ENCODE data around the gene GSTO2.

The GSTO2 gene

DNA sequence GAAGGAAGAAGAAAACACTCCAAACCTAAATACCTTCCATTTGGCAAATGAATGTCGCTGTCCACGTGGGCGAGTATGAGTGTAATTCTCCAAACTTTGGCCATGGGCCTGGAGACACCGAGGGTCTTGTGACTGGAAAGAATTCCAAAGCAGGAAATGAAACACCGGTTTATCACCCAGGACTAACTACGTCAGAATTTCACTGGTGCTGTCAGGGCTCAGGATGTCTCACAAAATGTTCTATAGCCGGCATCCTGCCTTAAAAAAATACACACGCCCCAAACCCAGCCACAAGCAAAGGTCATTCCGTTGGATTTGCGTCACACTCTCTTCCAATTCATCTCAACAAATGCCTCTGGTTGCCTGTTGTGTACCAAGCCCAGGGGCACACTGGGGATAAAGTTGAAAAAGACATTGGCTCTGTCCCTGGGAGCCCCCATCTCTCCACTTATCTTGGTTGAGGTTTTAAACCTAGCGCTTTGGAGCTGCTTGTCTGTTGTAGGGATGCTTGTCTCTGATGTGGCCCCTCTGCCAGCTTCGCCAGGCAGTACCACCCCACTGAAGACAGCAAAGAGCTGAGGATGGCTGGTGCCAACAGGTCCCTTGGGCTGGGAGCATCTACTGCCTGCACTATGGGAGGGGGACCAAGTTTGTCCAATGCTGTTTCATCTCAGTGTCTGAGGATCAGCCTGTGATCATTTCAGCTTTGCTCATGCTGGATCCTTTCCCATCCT, 31.2 kb downstream of the GSTO2 start:
- H3K27me3 ChIP-seq (ENCODE audit: insufficient read depth, low read length) = no peaks in the 10 kb centered on the region
- no peak overlapping the region for H3K9ac ChIP-seq (ENCODE audit: low read depth, low read length)
- no peaks in the 10 kb centered on the region for H3K36me3 ChIP-seq (ENCODE audit: insufficient read depth, low read length)
- peaks cover 14% of the 10 kb centered on the region; the same call in 1 of the 2 replicates for H3K9me3 ChIP-seq (ENCODE audit: insufficient read depth, low read depth, low read length)
- WGBS = 94% methylated on average over 12 of the region's 12 CpGs
- no peak overlapping the region for H3K27ac ChIP-seq (ENCODE audit: low read depth, low read length)
- no peak overlapping the region for H3K4me3 ChIP-seq (ENCODE audit: low read length)
- H3K4me1 ChIP-seq (ENCODE audit: insufficient read depth, low read length) = peaks cover 2% of the 10 kb centered on the region; the same call in 1 of the 2 replicates

DNA sequence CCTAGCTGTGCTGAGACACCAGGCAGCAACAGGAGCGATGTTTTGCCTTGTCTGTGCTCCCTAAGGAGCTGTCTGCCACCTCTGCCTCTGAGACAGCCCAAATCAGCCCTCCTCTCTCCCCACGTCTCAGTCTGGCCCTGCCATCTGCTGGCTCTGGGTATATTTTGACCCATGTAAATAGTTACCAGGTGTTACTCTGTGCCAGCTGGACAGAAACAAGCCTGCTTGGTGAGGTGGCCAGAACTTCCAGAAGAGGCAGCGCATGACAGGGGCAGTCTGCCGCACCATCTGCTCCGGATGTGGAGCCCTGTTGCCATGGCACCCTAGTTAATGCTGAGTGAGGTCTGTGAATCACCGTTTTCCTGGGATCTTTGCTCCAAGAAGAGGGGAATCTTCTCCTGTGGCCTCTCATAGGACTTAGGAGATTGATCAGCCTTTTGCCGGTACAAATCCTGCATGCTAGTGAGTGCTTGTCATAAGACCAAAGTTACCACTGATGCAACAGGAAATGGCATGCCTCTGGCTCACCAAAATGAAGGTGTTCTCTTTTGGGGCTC, 31.8 kb downstream of the GSTO2 start:
- H3K4me1 ChIP-seq (ENCODE audit: insufficient read depth, low read length) = peaks cover 2% of the 10 kb centered on the region; the same call in 1 of the 2 replicates
- H3K36me3 ChIP-seq (ENCODE audit: insufficient read depth, low read length) = no peaks in the 10 kb centered on the region
- WGBS = 68% methylated on average over 7 of the region's 7 CpGs
- no peak overlapping the region for H3K9ac ChIP-seq (ENCODE audit: low read depth, low read length)
- no peak overlapping the region for H3K4me3 ChIP-seq (ENCODE audit: low read length)
- no peaks in the 10 kb centered on the region for H3K27me3 ChIP-seq (ENCODE audit: insufficient read depth, low read length)
- peaks cover 14% of the 10 kb centered on the region; the same call in 1 of the 2 replicates for H3K9me3 ChIP-seq (ENCODE audit: insufficient read depth, low read depth, low read length)
- no peak overlapping the region for H3K27ac ChIP-seq (ENCODE audit: low read depth, low read length)

DNA sequence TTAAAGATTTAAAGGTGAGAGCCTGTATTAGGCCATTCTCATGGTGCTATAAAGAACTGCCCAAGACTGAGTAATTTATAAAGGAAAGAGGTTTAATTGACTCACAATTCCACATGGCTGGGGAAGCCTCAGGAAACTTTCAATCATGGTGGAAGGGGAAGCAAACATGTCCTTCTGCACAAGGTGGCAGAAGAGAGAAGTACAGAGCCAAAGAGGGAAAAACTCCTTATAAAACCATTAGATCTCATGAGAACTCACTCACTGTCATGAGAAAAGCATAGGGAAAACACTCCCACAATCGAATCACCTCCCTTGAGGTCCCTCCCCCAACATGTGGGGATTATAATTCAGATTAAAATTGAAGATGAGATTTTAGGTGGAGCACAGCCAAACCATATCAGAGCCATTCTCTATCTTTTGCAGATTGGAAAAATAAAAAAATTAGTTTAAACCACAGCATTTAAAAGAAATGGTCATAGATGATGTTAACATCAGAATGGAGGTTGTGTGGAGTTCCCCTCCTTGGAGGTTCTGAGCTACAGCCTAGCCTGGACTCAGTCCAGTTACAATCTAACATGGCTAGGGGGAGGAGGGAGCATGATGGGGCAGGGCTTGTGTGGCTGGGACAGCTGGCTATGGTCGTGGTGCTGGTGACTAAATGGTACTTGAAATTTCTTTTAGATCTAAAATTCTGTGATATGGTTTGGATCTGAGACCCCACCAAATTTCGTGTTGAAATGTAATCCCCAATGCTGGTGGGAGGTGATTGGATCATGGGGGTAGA, 33.1 kb downstream of the GSTO2 start:
- Histone ChIP-seq H3K9me3 (ENCODE audit: insufficient read depth, low read depth, low read length) (peaks cover 14% of the 10 kb centered on the region; the same call in 1 of the 2 replicates), H3K27ac (ENCODE audit: low read depth, low read length) (no peak overlapping the region), H3K36me3 (ENCODE audit: insufficient read depth, low read length) (no peaks in the 10 kb centered on the region)

DNA sequence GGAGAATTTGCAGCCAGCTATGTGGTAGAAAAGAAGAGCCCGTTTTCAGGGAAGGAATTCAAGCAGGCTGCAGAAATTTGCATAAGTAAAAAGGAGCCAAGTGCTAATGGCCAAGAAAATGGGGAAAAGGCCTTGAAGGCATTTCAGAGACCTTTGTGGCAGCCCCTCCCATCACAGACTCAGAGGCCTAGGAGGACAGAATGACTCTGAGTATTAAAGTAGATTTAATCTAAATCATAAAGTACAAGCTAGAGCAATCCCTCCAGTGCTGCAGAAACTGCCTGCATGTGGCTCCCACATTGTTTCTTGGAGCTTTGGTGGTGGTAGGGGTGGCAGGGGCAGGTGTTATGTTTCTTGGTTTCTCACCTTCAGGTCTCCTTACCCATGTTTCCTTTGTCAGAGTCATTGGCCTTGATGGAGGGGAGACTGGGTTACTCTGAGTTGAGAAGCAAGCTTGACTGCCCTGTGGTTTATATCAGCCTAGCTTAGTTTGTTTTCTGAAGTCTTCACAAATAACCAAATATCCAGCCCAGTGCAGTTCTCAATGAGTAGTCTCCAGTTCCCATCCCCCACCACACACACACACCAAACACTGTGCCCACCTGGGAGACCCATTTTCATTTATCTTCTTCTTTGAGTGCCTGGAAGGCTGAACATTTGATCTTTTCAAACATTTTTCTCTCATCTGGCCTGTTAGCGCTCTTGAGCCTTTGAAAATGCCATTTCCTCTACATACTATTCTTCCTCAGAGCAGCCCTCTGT, 34.8 kb downstream of the GSTO2 start:
- Histone ChIP-seq H3K9ac (ENCODE audit: low read depth, low read length) (no peak overlapping the region), H3K27me3 (ENCODE audit: insufficient read depth, low read length) (no peaks in the 10 kb centered on the region), H3K4me1 (ENCODE audit: insufficient read depth, low read length) (no peaks in the 10 kb centered on the region; the same call in 1 of the 2 replicates), H3K9me3 (ENCODE audit: insufficient read depth, low read depth, low read length) (peaks cover 14% of the 10 kb centered on the region; the same call in 1 of the 2 replicates), H3K36me3 (ENCODE audit: insufficient read depth, low read length) (no peaks in the 10 kb centered on the region), H3K27ac (ENCODE audit: low read depth, low read length) (no peak overlapping the region), H3K4me3 (ENCODE audit: low read length) (no peak overlapping the region)
- 48% methylated on average over 2 of the region's 2 CpGs for WGBS

More for the DNA sequence above, 33.1 kb downstream of the GSTO2 start:
- WGBS = 88% methylated on average over 2 of the region's 3 CpGs
- no peak overlapping the region for H3K9ac ChIP-seq (ENCODE audit: low read depth, low read length)
- H3K4me1 ChIP-seq (ENCODE audit: insufficient read depth, low read length) = peaks cover 2% of the 10 kb centered on the region; the same call in 1 of the 2 replicates
- no peak overlapping the region for H3K4me3 ChIP-seq (ENCODE audit: low read length)
- no peaks in the 10 kb centered on the region for H3K27me3 ChIP-seq (ENCODE audit: insufficient read depth, low read length)

DNA sequence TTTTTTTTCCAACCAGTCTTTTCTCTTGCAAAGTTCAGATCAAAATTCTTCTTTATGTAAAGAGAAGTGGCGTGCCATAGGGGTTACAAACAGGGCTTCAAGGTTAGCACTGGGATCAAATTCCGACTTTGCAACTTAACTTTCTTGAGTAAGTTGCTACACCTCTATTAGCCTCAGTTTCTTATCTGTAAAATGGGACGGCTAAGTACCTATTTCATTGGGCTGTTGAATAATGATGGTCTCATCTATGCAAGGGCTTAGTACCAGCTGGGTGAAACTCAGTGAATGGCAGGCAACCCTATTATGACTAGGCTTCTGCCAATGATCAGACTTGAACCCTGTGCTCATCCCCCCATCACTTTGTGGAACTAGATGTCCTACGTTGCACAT, 35.4 kb downstream of the GSTO2 start:
- Histone ChIP-seq H3K4me3 (ENCODE audit: low read length) (no peak overlapping the region), H3K36me3 (ENCODE audit: insufficient read depth, low read length) (no peaks in the 10 kb centered on the region), H3K4me1 (ENCODE audit: insufficient read depth, low read length) (no peaks in the 10 kb centered on the region; the same call in 1 of the 2 replicates), H3K27ac (ENCODE audit: low read depth, low read length) (no peak overlapping the region), H3K9me3 (ENCODE audit: insufficient read depth, low read depth, low read length) (peaks cover 14% of the 10 kb centered on the region; the same call in 1 of the 2 replicates), H3K27me3 (ENCODE audit: insufficient read depth, low read length) (no peaks in the 10 kb centered on the region), H3K9ac (ENCODE audit: low read depth, low read length) (no peak overlapping the region)
- WGBS = 93% methylated on average over 4 of the region's 4 CpGs

DNA sequence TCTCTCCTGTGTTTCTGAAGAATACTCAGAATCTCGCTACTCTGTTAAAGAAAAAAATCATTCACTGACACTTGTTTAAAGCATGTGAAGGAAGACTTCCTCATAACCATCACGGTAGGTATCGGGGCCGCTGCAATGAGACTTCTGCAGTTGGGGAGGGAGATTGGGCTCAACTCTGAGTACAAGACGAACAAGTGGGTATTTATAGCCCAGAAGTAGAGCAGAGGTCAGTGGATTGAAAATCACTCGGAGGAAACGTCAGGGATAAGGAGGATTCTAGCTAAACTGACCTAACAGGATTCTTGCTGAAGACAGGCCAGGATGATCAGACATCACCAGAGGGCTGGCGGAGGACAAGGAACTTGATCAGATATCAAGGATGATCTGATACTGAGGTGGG, 35.9 kb downstream of the GSTO2 start:
- no peak overlapping the region for H3K9ac ChIP-seq (ENCODE audit: low read depth, low read length)
- H3K4me3 ChIP-seq (ENCODE audit: low read length) = no peak overlapping the region
- peaks cover 14% of the 10 kb centered on the region; the same call in 1 of the 2 replicates for H3K9me3 ChIP-seq (ENCODE audit: insufficient read depth, low read depth, low read length)
- 95% methylated on average over 8 of the region's 8 CpGs for WGBS
- H3K27me3 ChIP-seq (ENCODE audit: insufficient read depth, low read length) = no peaks in the 10 kb centered on the region
- no peaks in the 10 kb centered on the region; the same call in 1 of the 2 replicates for H3K4me1 ChIP-seq (ENCODE audit: insufficient read depth, low read length)
- H3K27ac ChIP-seq (ENCODE audit: low read depth, low read length) = no peak overlapping the region
- no peaks in the 10 kb centered on the region for H3K36me3 ChIP-seq (ENCODE audit: insufficient read depth, low read length)

DNA sequence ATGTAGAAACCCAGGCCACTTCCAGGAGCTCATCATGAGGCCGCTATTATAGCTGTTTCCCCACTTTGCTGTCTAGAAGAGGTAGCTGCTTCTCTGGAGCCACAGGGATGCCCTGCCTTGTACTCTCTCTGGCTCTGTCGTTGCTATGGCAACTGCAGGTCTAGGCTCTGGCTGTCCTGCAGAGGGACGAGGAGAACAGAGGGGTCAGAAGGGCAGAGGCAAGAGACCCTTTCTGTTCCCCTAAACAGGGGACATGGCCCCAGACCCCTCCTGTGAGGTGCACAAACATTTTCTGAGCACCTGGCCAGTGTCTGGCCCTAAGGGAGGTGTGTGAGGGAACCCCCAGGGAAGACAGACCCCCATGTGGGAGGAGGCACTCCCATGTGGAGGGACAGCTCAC, 37.9 kb downstream of the GSTO2 start:
- 76% methylated on average over 3 of the region's 3 CpGs for WGBS
- H3K27ac ChIP-seq (ENCODE audit: low read depth, low read length) = no peak overlapping the region
- H3K4me1 ChIP-seq (ENCODE audit: insufficient read depth, low read length) = no peaks in the 10 kb centered on the region; the same call in 1 of the 2 replicates

DNA sequence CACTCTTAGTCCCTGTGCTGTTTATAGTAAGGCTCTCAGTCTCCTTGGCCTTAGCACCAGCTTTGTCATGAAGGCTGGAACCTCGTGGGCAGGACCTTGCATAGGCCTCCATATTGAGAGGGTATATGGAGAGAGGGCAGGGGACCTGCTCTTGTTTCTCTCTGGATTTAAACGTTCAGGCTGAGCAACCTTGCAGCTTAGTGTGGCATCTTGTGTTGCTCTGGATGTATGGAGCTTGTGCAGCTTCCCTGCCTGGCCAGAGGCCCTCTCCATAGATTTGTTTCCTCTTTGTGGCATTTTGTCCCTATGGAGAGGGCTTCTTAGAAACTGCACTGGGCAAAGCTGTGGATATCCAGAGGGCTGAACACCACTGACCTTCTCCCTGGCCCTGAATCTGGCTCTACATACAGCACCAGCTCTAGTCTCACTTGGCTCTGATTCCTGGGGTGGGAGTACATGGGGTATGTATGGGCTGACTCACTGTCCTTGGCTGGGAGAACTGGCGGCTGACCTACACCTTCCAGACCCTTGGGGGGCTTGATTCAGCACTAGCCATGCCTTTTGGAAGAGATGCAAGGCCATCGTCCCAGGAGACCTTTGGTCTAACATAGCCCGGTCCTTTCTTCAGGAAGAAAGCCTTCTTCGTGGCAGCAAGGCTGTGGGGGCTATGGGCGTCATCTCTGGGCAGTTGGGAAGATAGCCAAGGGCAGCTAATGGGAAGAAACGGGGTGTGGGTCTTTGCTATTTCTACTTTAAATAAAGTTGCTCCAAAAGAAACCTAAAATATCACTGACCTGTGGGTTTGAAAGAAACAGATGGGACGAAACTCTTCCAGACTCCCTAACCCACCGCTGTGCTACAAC, 38.8 kb downstream of the GSTO2 start:
- no peaks in the 10 kb centered on the region; the same call in 1 of the 2 replicates for H3K4me1 ChIP-seq (ENCODE audit: insufficient read depth, low read length)
- H3K27me3 ChIP-seq (ENCODE audit: insufficient read depth, low read length) = no peaks in the 10 kb centered on the region
- H3K27ac ChIP-seq (ENCODE audit: low read depth, low read length) = no peak overlapping the region
- H3K9ac ChIP-seq (ENCODE audit: low read depth, low read length) = no peak overlapping the region
- H3K36me3 ChIP-seq (ENCODE audit: insufficient read depth, low read length) = peaks cover 20% of the 10 kb centered on the region; the same call in 1 of the 2 replicates
- no peak overlapping the region for H3K4me3 ChIP-seq (ENCODE audit: low read length)
- WGBS = 81% methylated on average over 9 of the region's 10 CpGs
- H3K9me3 ChIP-seq (ENCODE audit: insufficient read depth, low read depth, low read length) = peaks cover 14% of the 10 kb centered on the region; the same call in 1 of the 2 replicates

More for the DNA sequence above, 37.9 kb downstream of the GSTO2 start:
- peaks cover 11% of the 10 kb centered on the region; the same call in 1 of the 2 replicates for H3K36me3 ChIP-seq (ENCODE audit: insufficient read depth, low read length)
- peaks cover 14% of the 10 kb centered on the region; the same call in 1 of the 2 replicates for H3K9me3 ChIP-seq (ENCODE audit: insufficient read depth, low read depth, low read length)
- H3K4me3 ChIP-seq (ENCODE audit: low read length) = no peak overlapping the region
- H3K27me3 ChIP-seq (ENCODE audit: insufficient read depth, low read length) = no peaks in the 10 kb centered on the region
- H3K9ac ChIP-seq (ENCODE audit: low read depth, low read length) = no peak overlapping the region

DNA sequence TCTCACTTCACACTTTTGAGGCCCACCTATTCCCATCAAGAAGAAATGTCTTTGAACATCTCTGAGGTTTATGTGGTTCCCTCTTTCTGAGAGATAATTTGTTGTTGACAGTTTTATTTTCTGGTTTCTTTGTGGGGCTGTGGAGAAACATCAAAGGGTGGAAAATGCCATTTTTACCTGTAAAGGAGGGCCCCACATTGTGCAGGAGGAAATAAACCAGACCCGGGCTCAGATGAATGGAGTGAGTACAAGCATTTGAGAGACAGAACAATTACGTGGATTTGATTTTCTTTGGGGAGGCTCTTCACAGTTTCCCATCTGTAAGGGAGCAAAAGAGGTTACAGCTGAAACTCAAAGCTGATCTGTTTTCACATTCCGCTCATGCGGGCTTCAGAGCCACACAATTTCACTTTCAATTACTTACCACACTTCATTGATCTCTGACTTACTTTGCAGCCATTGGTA, 39.5 kb downstream of the GSTO2 start:
- H3K9me3 ChIP-seq (ENCODE audit: insufficient read depth, low read depth, low read length) = peaks cover 8% of the 10 kb centered on the region; the same call in 1 of the 2 replicates
- H3K27me3 ChIP-seq (ENCODE audit: insufficient read depth, low read length) = no peaks in the 10 kb centered on the region
- H3K36me3 ChIP-seq (ENCODE audit: insufficient read depth, low read length) = peaks cover 26% of the 10 kb centered on the region
- H3K9ac ChIP-seq (ENCODE audit: low read depth, low read length) = no peak overlapping the region
- WGBS = 91% methylated on average over 4 of the region's 4 CpGs
- H3K27ac ChIP-seq (ENCODE audit: low read depth, low read length) = no peak overlapping the region
- H3K4me1 ChIP-seq (ENCODE audit: insufficient read depth, low read length) = no peaks in the 10 kb centered on the region; the same call in 1 of the 2 replicates
- no peak overlapping the region for H3K4me3 ChIP-seq (ENCODE audit: low read length)

Measured in HUES64 (cell line).